ENCODE measurements around the gene DDX1. TPM values are rescaled to one million over a fixed set of nuclear protein-coding genes. Genes with fewer than 3 reads are reported as not detected.

The DDX1 gene
- total RNA-seq, 1 donor, result 120 TPM

GRCh38 chr2:15622214-15622613 is 30.5 kb downstream of the DDX1 start:
- TF ChIP-seq, protein P1, sequence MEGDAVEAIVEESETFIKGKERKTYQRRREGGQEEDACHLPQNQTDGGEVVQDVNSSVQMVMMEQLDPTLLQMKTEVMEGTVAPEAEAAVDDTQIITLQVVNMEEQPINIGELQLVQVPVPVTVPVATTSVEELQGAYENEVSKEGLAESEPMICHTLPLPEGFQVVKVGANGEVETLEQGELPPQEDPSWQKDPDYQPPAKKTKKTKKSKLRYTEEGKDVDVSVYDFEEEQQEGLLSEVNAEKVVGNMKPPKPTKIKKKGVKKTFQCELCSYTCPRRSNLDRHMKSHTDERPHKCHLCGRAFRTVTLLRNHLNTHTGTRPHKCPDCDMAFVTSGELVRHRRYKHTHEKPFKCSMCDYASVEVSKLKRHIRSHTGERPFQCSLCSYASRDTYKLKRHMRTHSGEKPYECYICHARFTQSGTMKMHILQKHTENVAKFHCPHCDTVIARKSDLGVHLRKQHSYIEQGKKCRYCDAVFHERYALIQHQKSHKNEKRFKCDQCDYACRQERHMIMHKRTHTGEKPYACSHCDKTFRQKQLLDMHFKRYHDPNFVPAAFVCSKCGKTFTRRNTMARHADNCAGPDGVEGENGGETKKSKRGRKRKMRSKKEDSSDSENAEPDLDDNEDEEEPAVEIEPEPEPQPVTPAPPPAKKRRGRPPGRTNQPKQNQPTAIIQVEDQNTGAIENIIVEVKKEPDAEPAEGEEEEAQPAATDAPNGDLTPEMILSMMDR (IDR thresholded peaks at IDR 0.05; ENCODE audit: insufficient read depth, low read depth, low read length), result no peak
- no peak for DNase-seq (ENCODE audit: low read depth)
- H3K4me3 ChIP-seq (ENCODE audit: low read depth, low read length), result no peak overlapping the region

- H3K4me3 ChIP-seq (ENCODE audit: low read depth, low read length), result no peak overlapping the region
- DNase-seq (ENCODE audit: low read depth), result no peak
- TF ChIP-seq, protein P1 (IDR thresholded peaks at IDR 0.05; ENCODE audit: insufficient read depth, low read depth, low read length), result no peak
Measured at GRCh38 chr2:15622614-15623480, 31.2 kb downstream of the DDX1 start.

DNA sequence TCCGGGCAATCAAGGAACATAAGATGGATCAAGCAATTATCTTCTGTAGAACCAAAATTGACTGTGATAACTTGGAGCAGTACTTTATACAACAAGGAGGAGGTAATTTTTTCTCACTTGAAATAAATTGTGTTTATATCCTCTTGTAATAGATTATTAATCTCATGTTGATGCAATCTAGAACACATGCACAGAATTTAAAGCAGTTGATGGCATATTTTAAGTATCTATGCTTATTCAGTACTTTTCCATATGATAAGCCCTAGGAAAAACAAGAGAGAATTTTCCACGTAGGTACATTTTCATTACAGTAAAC is 31.8 kb downstream of the DDX1 start:
- no peak overlapping the region for H3K4me3 ChIP-seq (ENCODE audit: low read depth, low read length)
- no peak for DNase-seq (ENCODE audit: low read depth)
- TF ChIP-seq, protein P1 (IDR thresholded peaks at IDR 0.05; ENCODE audit: insufficient read depth, low read depth, low read length), result no peak

GRCh38 chr2:15623898-15624541 is 32.4 kb downstream of the DDX1 start:
- H3K4me3 ChIP-seq (ENCODE audit: low read depth, low read length), result no peak overlapping the region
- TF ChIP-seq, protein P1 (IDR thresholded peaks at IDR 0.05; ENCODE audit: insufficient read depth, low read depth, low read length), result no peak
- no peak for DNase-seq (ENCODE audit: low read depth)

- TF ChIP-seq, protein P1 (IDR thresholded peaks at IDR 0.05; ENCODE audit: insufficient read depth, low read depth, low read length), result no peak
- H3K4me3 ChIP-seq (ENCODE audit: low read depth, low read length), result no peak overlapping the region
- DNase-seq (ENCODE audit: low read depth), result no peak
Measured at GRCh38 chr2:15624903-15625302, 33.2 kb downstream of the DDX1 start.

DNA sequence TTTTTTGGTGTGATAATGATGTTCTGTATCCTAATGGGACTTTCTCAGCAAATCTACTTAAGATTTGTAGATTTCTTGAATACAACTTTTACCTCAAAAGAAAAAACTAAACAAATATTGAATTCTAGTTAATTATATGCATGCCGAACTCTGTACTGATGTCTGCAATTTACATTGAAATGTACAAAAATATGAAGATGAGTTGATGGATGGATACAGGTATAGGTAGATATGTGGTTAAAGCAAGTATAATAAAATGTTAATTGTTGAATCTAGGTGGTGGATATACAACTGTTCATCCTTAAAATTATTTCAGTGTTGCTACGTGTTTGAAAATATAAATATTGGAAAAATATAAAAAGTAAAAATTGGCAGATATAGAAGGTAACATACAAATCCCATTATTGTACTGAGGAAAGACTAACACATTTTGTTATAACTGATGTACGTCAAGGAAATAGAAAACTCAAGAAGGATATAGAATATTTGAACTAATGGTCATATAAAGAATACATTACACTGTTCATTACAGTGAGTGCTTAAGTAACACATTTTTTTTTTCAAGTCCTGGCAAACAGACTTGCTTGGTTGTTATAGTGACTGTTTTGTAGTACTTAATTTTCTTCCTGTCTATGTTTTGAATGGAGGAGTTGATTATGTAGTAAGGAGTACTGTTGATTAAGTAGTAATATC is 33.8 kb downstream of the DDX1 start:
- TF ChIP-seq, protein P1 (IDR thresholded peaks at IDR 0.05; ENCODE audit: insufficient read depth, low read depth, low read length), result no peak
- no peak for DNase-seq (ENCODE audit: low read depth)
- H3K4me3 ChIP-seq (ENCODE audit: low read depth, low read length), result no peak overlapping the region
